CD14-positive monocyte (primary cell): ENCODE results near the gene ATP6V0E1. TPM values are rescaled to one million over a fixed set of nuclear protein-coding genes. Genes with fewer than 3 reads are reported as not detected.

Experiments
- DNase-seq, 3 donors: peaks; one replicate each; pipeline ENCODE4 v3.0.0-alpha.2; 2011 to 2022
- H2AFZ ChIP-seq: 2 replicates; pipeline ENCODE4 v1.6.0; 2012; ENCODE audit warnings: mild to moderate bottlenecking, low read depth, low read length, inconsistent platforms; ENCODE audit not compliant: insufficient read depth, poor library complexity, severe bottlenecking
- H3K27ac ChIP-seq, 2 donors: 1 replicate in 1 of 2; 2 replicates in 1 of 2; pipeline ENCODE4 v1.5.1; 2012 to 2013; ENCODE audit warnings: low read length in 2 of 2, control low read depth in 1 of 2, inconsistent platforms in 1 of 2, low read depth in 1 of 2, mild to moderate bottlenecking in 1 of 2
- H3K27me3 ChIP-seq, 2 donors: one replicate each; pipeline versions ENCODE4 v1.6.0 to v1.6.1; 2011 to 2013; ENCODE audit warnings: low read length in 2 of 2; ENCODE audit not compliant: control insufficient read depth in 2 of 2, insufficient read depth in 2 of 2
- H3K36me3 ChIP-seq, 2 donors: replicated peaks in 1 of 2; 1 replicate in 1 of 2; 2 replicates in 1 of 2; pipeline versions ENCODE4 v1.5.1 to v1.6.1; 2012 to 2013; ENCODE audit warnings: low read length in 2 of 2, control low read depth in 1 of 2, inconsistent platforms in 1 of 2, mild to moderate bottlenecking in 1 of 2; ENCODE audit not compliant: insufficient read depth in 2 of 2, control insufficient read depth in 1 of 2
- H3K4me1 ChIP-seq, 2 donors: 1 replicate in 1 of 2; 2 replicates in 1 of 2; pipeline versions ENCODE4 v1.5.1 to v1.6.1; 2012 to 2013; ENCODE audit warnings: low read length in 2 of 2, control low read depth in 1 of 2, inconsistent platforms in 1 of 2, mild to moderate bottlenecking in 1 of 2, moderate library complexity in 1 of 2; ENCODE audit not compliant: insufficient read depth in 2 of 2, control insufficient read depth in 1 of 2
- H3K4me2 ChIP-seq: replicated peaks from 2 replicates; pipeline ENCODE3; 2012; ENCODE audit warnings: low read length, moderate library complexity, mild to moderate bottlenecking; ENCODE audit not compliant: poor library complexity, severe bottlenecking; ENCODE audit errors: extremely low read depth
- H3K4me3 ChIP-seq, 3 experiments: fragments of 200-600 bp in 1 of 3; sonication (generic) in 1 of 3; replicated peaks in 1 of 3; 1 replicate in 2 of 3; 2 replicates in 1 of 3; pipeline ENCODE4 v1.5.1; 2011 to 2013; ENCODE audit warnings: low read length in 3 of 3, mild to moderate bottlenecking in 3 of 3, control low read depth in 2 of 3, low read depth in 2 of 3, inconsistent platforms in 1 of 3, moderate library complexity in 1 of 3
- H3K79me2 ChIP-seq: 2 replicates; pipeline ENCODE4 v1.6.0; 2012; ENCODE audit warnings: mild to moderate bottlenecking, control low read depth, inconsistent platforms, low read length, moderate library complexity; ENCODE audit not compliant: insufficient read depth
- H3K9ac ChIP-seq: 2 replicates; pipeline ENCODE4 v1.6.0; 2017; ENCODE audit warnings: low read length, mild to moderate bottlenecking; ENCODE audit not compliant: insufficient read depth, poor library complexity, severe bottlenecking
- H3K9me3 ChIP-seq, 2 donors: replicated peaks in 1 of 2; 1 replicate in 1 of 2; 2 replicates in 1 of 2; pipeline versions ENCODE4 v1.5.1 to v1.6.1; 2012 to 2013; ENCODE audit warnings: low read length in 2 of 2, control low read depth in 1 of 2; ENCODE audit not compliant: control insufficient read depth in 1 of 2, insufficient read depth in 1 of 2
- H4K20me1 ChIP-seq: 2 replicates; pipeline ENCODE4 v1.6.0; 2012; ENCODE audit warnings: mild to moderate bottlenecking, low read length, control low read depth, moderate library complexity; ENCODE audit not compliant: insufficient read depth
- H3K27ac Mint-ChIP-seq, 7 donors: one replicate each; pipeline ENCODE4 v1.8.0; 2020; ENCODE audit warnings: mild to moderate bottlenecking in 7 of 7, mixed read lengths in 7 of 7, moderate library complexity in 6 of 7, inconsistent platforms in 2 of 7
- H3K27me3 Mint-ChIP-seq, 3 donors: one replicate each; pipeline ENCODE4 v1.8.0; 2021 to 2022; ENCODE audit warnings: low read depth in 3 of 3, mild to moderate bottlenecking in 3 of 3, mixed read lengths in 3 of 3, moderate library complexity in 3 of 3, inconsistent platforms in 1 of 3
- H3K36me3 Mint-ChIP-seq, 2 donors: one replicate each; pipeline ENCODE4 v1.8.0; 2020; ENCODE audit warnings: mixed read lengths in 2 of 2, inconsistent platforms in 1 of 2, mild to moderate bottlenecking in 1 of 2
- H3K4me1 Mint-ChIP-seq: one replicate; pipeline ENCODE4 v1.8.0; 2020; ENCODE audit warnings: mild to moderate bottlenecking, mixed read lengths
- H3K4me3 Mint-ChIP-seq, 2 donors: one replicate each; pipeline ENCODE4 v1.8.0; 2020; ENCODE audit warnings: mild to moderate bottlenecking in 2 of 2, mixed read lengths in 2 of 2, moderate library complexity in 1 of 2
- H3K9me3 Mint-ChIP-seq, 7 donors: one replicate each; pipeline ENCODE4 v1.8.0; 2020 to 2022; ENCODE audit warnings: mixed read lengths in 7 of 7, mild to moderate bottlenecking in 6 of 7, moderate library complexity in 6 of 7, inconsistent platforms in 2 of 7
- CTCF ChIP-seq: fragments of 200-600 bp; IDR thresholded peaks from one replicate; pipeline ENCODE4 v1.8.0; 2022; ENCODE audit warnings: antibody characterized with exemption, mild to moderate bottlenecking
- WGBS: methylation state at CpG from one replicate; pipeline ENCODE4 v1.1.5; 2013; ENCODE audit warnings: missing lambda C conversion rate; ENCODE audit not compliant: insufficient coverage; 5-methylcytosine and 5-hydroxymethylcytosine counted together
- intact Hi-C, 2 donors: fragments of 100-400 bp; cut with micrococcal nuclease; formaldehyde crosslinking; loops; one replicate each; pipeline versions ENCODE4 v1.15.0 to v1.15.1; 2023
- polyA plus RNA-seq, 3 donors: library from polyadenylated mRNA; depleted of rRNA in 1 of 3; unstranded in 2 of 3; stranded (reverse) in 1 of 3; fragments of 300-500 nt in 2 of 3; fragments of >200 nt in 1 of 3; fragmentation: Illumina TruSeq in 2 of 3; gene quantifications; 1 replicate in 2 of 3; 2 replicates in 1 of 3; pipeline ENCODE4 v1.2.3, GENCODE V29; 2012 to 2021

Gene ATP6V0E1
- polyA plus RNA-seq, 3 donors: 216 to 760 (median 698) TPM

- WGBS: 83% methylated on average over 3 of the region's 6 CpGs
- intact Hi-C loops: loop anchor here (5.0 kb wide), 1 partner anchor 47 kb away; the partner anchor contains the start of gene CREBRF (in 2 of the 2)
- H2AFZ ChIP-seq: no peak overlapping the region
- no peaks in the 10 kb centered on the region for H3K9me3 ChIP-seq
- H3K9ac ChIP-seq: no peak overlapping the region
- no peak for TF ChIP-seq CTCF
- Mint-ChIP-seq H3K4me1 (peaks cover 72% of the 10 kb centered on the region), H3K9me3 (peaks cover 0 to 2% (median 0%) of the 10 kb centered on the region in 7 donors), H3K36me3 (peaks cover 2 to 16% of the 10 kb centered on the region in 2 donors), H3K27ac (peak overlapping the region; percentile 15 to 89 (median 65)), H3K4me3 (no peak overlapping the region), H3K27me3 (no peaks in the 10 kb centered on the region)
- peaks cover 68 to 75% of the 10 kb centered on the region in 2 donors for H3K4me1 ChIP-seq
- peaks cover 99% of the 10 kb centered on the region for H3K79me2 ChIP-seq
- H3K27ac ChIP-seq: peak overlapping the region in 1 of 2 donors; percentile 92
- H3K36me3 ChIP-seq: no peaks in the 10 kb centered on the region
- H3K4me3 ChIP-seq: no peak overlapping the region
- H4K20me1 ChIP-seq: peaks cover 94% of the 10 kb centered on the region
- DNase-seq: no peak
- H3K4me2 ChIP-seq: no peak overlapping the region
- H3K27me3 ChIP-seq: no peaks in the 10 kb centered on the region
Measured at GRCh38 chr5:173010021-173010420, 26.4 kb downstream of the ATP6V0E1 start.

GRCh38 chr5:173010547-173011464 lies 27.2 kb downstream of the ATP6V0E1 start:
- H3K9ac ChIP-seq: no peak overlapping the region
- peaks cover 0 to 2% (median 0%) of the 10 kb centered on the region in 7 donors for H3K9me3 Mint-ChIP-seq
- H3K4me2 ChIP-seq: peak overlapping the region; percentile 46

More at GRCh38 chr5:173010547-173011464, 27.2 kb downstream of the ATP6V0E1 start:
- Mint-ChIP-seq H3K4me1 (peaks cover 78% of the 10 kb centered on the region), H3K27me3 (no peaks in the 10 kb centered on the region), H3K4me3 (peak overlapping the region; percentile 8 to 33), H3K27ac (peak overlapping the region; percentile 64 to 92 (median 89)), H3K36me3 (peaks cover 2 to 13% of the 10 kb centered on the region in 2 donors)
- no peak overlapping the region for H3K4me3 ChIP-seq
- peaks cover 76 to 82% of the 10 kb centered on the region in 2 donors for H3K4me1 ChIP-seq
- no peaks in the 10 kb centered on the region for H3K36me3 ChIP-seq
- peak overlapping the region; percentile 55 to 92 for H3K27ac ChIP-seq
- TF ChIP-seq CTCF: peak; percentile 66
- no peaks in the 10 kb centered on the region for H3K27me3 ChIP-seq
- peaks cover 94% of the 10 kb centered on the region for H4K20me1 ChIP-seq
- intact Hi-C loops: loop anchor here (5.0 kb wide), 1 partner anchor 46 kb away; the partner anchor contains the start of gene CREBRF (in 2 of the 2)
- H3K79me2 ChIP-seq: peaks cover 99% of the 10 kb centered on the region
- no peak overlapping the region for H2AFZ ChIP-seq
- no peaks in the 10 kb centered on the region for H3K9me3 ChIP-seq
- peak; percentile 36 to 82 (median 69) for DNase-seq
- WGBS: 90% methylated on average over 6 of the region's 11 CpGs
